NT2/D1 (cell line): ENCODE data around the gene DIS3L2.

Experiments used
- SUZ12 ChIP-seq: IDR thresholded peaks from 2 replicates; pipeline ENCODE4 v1.6.1; 2011; ENCODE audit not compliant: insufficient read length, insufficient read depth; ENCODE audit errors: extremely low read depth
- YY1 ChIP-seq: IDR thresholded peaks from 2 replicates; pipeline ENCODE4 v1.6.1; 2011; ENCODE audit not compliant: insufficient read length, insufficient read depth

DNA sequence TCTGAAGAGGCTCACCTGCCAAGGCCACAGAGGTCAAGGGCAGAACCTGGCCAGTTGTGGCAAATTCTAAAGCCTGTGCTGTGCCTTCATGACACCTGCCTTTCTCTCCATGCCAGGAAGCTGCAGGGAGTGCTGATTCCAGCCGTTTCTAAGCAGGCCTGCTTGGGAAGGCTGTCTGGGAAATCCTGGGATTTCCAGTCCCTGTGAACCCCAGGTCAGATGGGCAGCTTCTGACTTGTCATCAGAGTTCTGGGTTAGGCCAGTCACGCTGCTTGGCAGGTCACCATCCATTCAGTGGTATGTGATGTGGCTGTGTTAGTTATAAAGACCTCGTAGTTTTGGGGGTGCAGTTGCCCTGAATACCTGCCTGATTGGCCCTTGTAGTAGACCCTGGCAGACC, 346.3 kb downstream of the DIS3L2 start:
- TF ChIP-seq YY1 (no peak), SUZ12 (no peak)
